Colonic mucosa (tissue), 4 donors: ENCODE results near the gene TPRX2. TPM values are rescaled to one million over a fixed set of nuclear protein-coding genes. Genes with fewer than 3 reads are reported as not detected.

Experiments used
- DNase-seq: peaks from one replicate; pipeline ENCODE4 v3.0.0-alpha.2; 2020
- H3K27ac ChIP-seq: fragments of 200-600 bp; one replicate; pipeline ENCODE4 v1.8.0; 2021
- H3K27me3 ChIP-seq: fragments of 200-600 bp; one replicate; pipeline ENCODE4 v1.8.0; 2021
- H3K36me3 ChIP-seq: fragments of 200-600 bp; one replicate; pipeline ENCODE4 v1.8.0; 2021
- H3K4me1 ChIP-seq: fragments of 200-600 bp; one replicate; pipeline ENCODE4 v1.8.0; 2021; ENCODE audit warnings: mild to moderate bottlenecking
- H3K4me3 ChIP-seq: fragments of 200-600 bp; one replicate; pipeline ENCODE4 v1.8.0; 2021
- H3K9ac ChIP-seq, 2 donors: one replicate each; pipeline ENCODE4 v1.7.0; 2013; ENCODE audit warnings: control low read depth in 2 of 2, low read depth in 2 of 2, low read length in 2 of 2
- H3K9me3 ChIP-seq: fragments of 200-600 bp; one replicate; pipeline ENCODE4 v1.8.0; 2021
- CTCF ChIP-seq: fragments of 200-600 bp; IDR thresholded peaks from one replicate; pipeline ENCODE4 v1.8.0; 2022; ENCODE audit warnings: antibody characterized with exemption, mild to moderate bottlenecking
- intact Hi-C: fragments of 100-400 bp; cut with DNase I; formaldehyde crosslinking; loops from one replicate; pipeline ENCODE4 v1.14.1; 2022
- total RNA-seq, 2 donors: library from RNA; stranded (reverse); fragmentation: NEBNext Ultra II Directional in 1 of 2; extraction: Animal tissue kit (Norgen Biotek cat#: 25700) in 1 of 2; gene quantifications; one replicate each; pipeline ENCODE4 v1.2.1, GENCODE V29; 2021
- donor health status: healthy.
- donor health status: DM: no; HTN: no; CAD: no.
- donor health status: DM: no; HTN: no; CAD: no.

Gene TPRX2
- total RNA-seq, 2 donors from 2014 or later = not detected

GRCh38 chr19:47839411-47839810 lies 19.6 kb upstream of the TPRX2 start:
- no peak for DNase-seq

GRCh38 chr19:47839913-47840312 lies 19.1 kb upstream of the TPRX2 start:
- Histone ChIP-seq H3K4me3 (no peak overlapping the region), H3K9me3 (no peaks in the 10 kb centered on the region), H3K36me3 (no peaks in the 10 kb centered on the region), H3K4me1 (no peaks in the 10 kb centered on the region), H3K27me3 (no peaks in the 10 kb centered on the region), H3K9ac (no peak overlapping the region), H3K27ac (no peak overlapping the region)
- intact Hi-C loops = no loop called here
- no peak for DNase-seq
- TF ChIP-seq CTCF = no peak

More at GRCh38 chr19:47839411-47839810, 19.6 kb upstream of the TPRX2 start:
- H3K27ac ChIP-seq = no peak overlapping the region
- H3K9ac ChIP-seq = no peak overlapping the region
- intact Hi-C loops = no loop called here
- no peaks in the 10 kb centered on the region for H3K36me3 ChIP-seq
- no peaks in the 10 kb centered on the region for H3K4me1 ChIP-seq
- TF ChIP-seq CTCF = no peak
- H3K9me3 ChIP-seq = no peaks in the 10 kb centered on the region
- H3K27me3 ChIP-seq = no peaks in the 10 kb centered on the region
- H3K4me3 ChIP-seq = no peak overlapping the region

GRCh38 chr19:47842941-47843340 lies 16.1 kb upstream of the TPRX2 start:
- TF ChIP-seq CTCF = no peak
- no peak overlapping the region for H3K9ac ChIP-seq
- no peaks in the 10 kb centered on the region for H3K27me3 ChIP-seq
- no peak overlapping the region for H3K4me3 ChIP-seq
- no peaks in the 10 kb centered on the region for H3K36me3 ChIP-seq
- H3K9me3 ChIP-seq = no peaks in the 10 kb centered on the region
- intact Hi-C loops = no loop called here
- DNase-seq = no peak
- H3K27ac ChIP-seq = no peak overlapping the region
- H3K4me1 ChIP-seq = no peaks in the 10 kb centered on the region

GRCh38 chr19:47848425-47848822 lies 10.6 kb upstream of the TPRX2 start:
- Histone ChIP-seq H3K4me1 (no peaks in the 10 kb centered on the region), H3K9ac (no peak overlapping the region), H3K9me3 (no peaks in the 10 kb centered on the region), H3K27ac (no peak overlapping the region), H3K27me3 (no peaks in the 10 kb centered on the region), H3K4me3 (no peak overlapping the region), H3K36me3 (no peaks in the 10 kb centered on the region)
- no peak for TF ChIP-seq CTCF
- intact Hi-C loops = no loop called here
- no peak for DNase-seq

- intact Hi-C loops = no loop called here
Measured at GRCh38 chr19:47848823-47849473, 10.1 kb upstream of the TPRX2 start.

More at GRCh38 chr19:47848823-47849473, 10.1 kb upstream of the TPRX2 start:
- Histone ChIP-seq H3K9me3 (no peaks in the 10 kb centered on the region), H3K27ac (no peak overlapping the region), H3K36me3 (no peaks in the 10 kb centered on the region), H3K4me1 (no peaks in the 10 kb centered on the region), H3K4me3 (no peak overlapping the region), H3K27me3 (no peaks in the 10 kb centered on the region), H3K9ac (no peak overlapping the region)
- TF ChIP-seq CTCF = peak; percentile 16
- peak; percentile 24 for DNase-seq
